H9 (cell line): ENCODE measurements around the gene TMCC1. TPM values are rescaled to one million over a fixed set of nuclear protein-coding genes. Genes with fewer than 3 reads are reported as not detected.

ENCODE experiments used
- DNase-seq: peaks from one replicate; pipeline ENCODE4 v3.0.0-alpha.2; 2017
- H2AFZ ChIP-seq: one replicate; pipeline ENCODE4 v1.6.1; 2013; ENCODE audit warnings: mild to moderate bottlenecking, low read length, control low read depth, moderate library complexity
- H2AK5ac ChIP-seq: 2 replicates; pipeline ENCODE4 v1.6.1; 2013; ENCODE audit warnings: low read length, control low read depth, mixed read lengths; ENCODE audit not compliant: insufficient read length
- H2BK120ac ChIP-seq: one replicate; pipeline ENCODE4 v1.6.1; 2013; ENCODE audit warnings: low read depth, mild to moderate bottlenecking, low read length, control low read depth, inconsistent platforms; ENCODE audit not compliant: poor library complexity, severe bottlenecking
- H2BK12ac ChIP-seq: 2 replicates; pipeline ENCODE4 v1.6.1; 2013; ENCODE audit warnings: low read length, control low read depth, mixed read lengths, low read depth; ENCODE audit not compliant: insufficient read length
- H2BK15ac ChIP-seq: 2 replicates; pipeline ENCODE4 v1.6.1; 2013; ENCODE audit warnings: low read depth, low read length, control low read depth
- H2BK20ac ChIP-seq: one replicate; pipeline ENCODE4 v1.6.1; 2013; ENCODE audit warnings: low read depth, mild to moderate bottlenecking, low read length, control low read depth, inconsistent platforms; ENCODE audit not compliant: poor library complexity, severe bottlenecking
- H2BK5ac ChIP-seq: 2 replicates; pipeline ENCODE4 v1.6.1; 2013; ENCODE audit warnings: low read length, control low read depth, mixed read lengths; ENCODE audit not compliant: insufficient read length
- H3K14ac ChIP-seq: 2 replicates; pipeline ENCODE4 v1.6.1; 2013; ENCODE audit warnings: low read length, control low read depth; ENCODE audit not compliant: insufficient read depth
- H3K18ac ChIP-seq: 2 replicates; pipeline ENCODE4 v1.6.1; 2013; ENCODE audit warnings: low read depth, mild to moderate bottlenecking, mixed read lengths, low read length, control low read depth; ENCODE audit not compliant: insufficient read length
- H3K23ac ChIP-seq: 2 replicates; pipeline ENCODE4 v1.6.1; 2013; ENCODE audit warnings: low read length, control low read depth, mixed read lengths, low read depth; ENCODE audit not compliant: insufficient read length
- H3K23me2 ChIP-seq: 2 replicates; pipeline ENCODE4 v1.6.1; 2013; ENCODE audit warnings: low read depth, mild to moderate bottlenecking, mixed read lengths, low read length, control low read depth; ENCODE audit not compliant: insufficient read length, poor library complexity, severe bottlenecking
- H3K27ac ChIP-seq: 2 replicates; pipeline ENCODE4 v1.5.1; 2013; ENCODE audit warnings: low read length, control low read depth, mixed read lengths, low read depth; ENCODE audit not compliant: insufficient read length
- H3K27me3 ChIP-seq: 2 replicates; pipeline ENCODE4 v1.6.1; 2013; ENCODE audit warnings: low read length, control low read depth, inconsistent platforms; ENCODE audit not compliant: insufficient read depth
- H3K4ac ChIP-seq: 2 replicates; pipeline ENCODE4 v1.6.1; 2013; ENCODE audit warnings: low read depth, mild to moderate bottlenecking, control low read depth, inconsistent platforms, low read length, moderate library complexity
- H3K4me1 ChIP-seq: 2 replicates; pipeline ENCODE4 v1.6.1; 2013; ENCODE audit warnings: low read length, control low read depth, inconsistent platforms; ENCODE audit not compliant: insufficient read depth
- H3K4me2 ChIP-seq: 2 replicates; pipeline ENCODE4 v1.6.1; 2013; ENCODE audit warnings: low read length, control low read depth, mixed read lengths; ENCODE audit not compliant: insufficient read length, insufficient read depth
- H3K56ac ChIP-seq: 2 replicates; pipeline ENCODE4 v1.6.1; 2013; ENCODE audit warnings: low read depth, mild to moderate bottlenecking, mixed read lengths, low read length, control low read depth; ENCODE audit not compliant: insufficient read length
- H3K79me1 ChIP-seq: 2 replicates; pipeline ENCODE4 v1.6.1; 2013; ENCODE audit warnings: low read depth, mild to moderate bottlenecking, moderate library complexity, low read length, control low read depth, inconsistent platforms; ENCODE audit not compliant: insufficient read depth, poor library complexity, severe bottlenecking
- H3K79me2 ChIP-seq: 2 replicates; pipeline ENCODE4 v1.6.1; 2013; ENCODE audit warnings: low read length, control low read depth, inconsistent platforms; ENCODE audit not compliant: insufficient read depth
- H3K9ac ChIP-seq: 2 replicates; pipeline ENCODE4 v1.6.1; 2013; ENCODE audit warnings: low read length, control low read depth, mixed read lengths; ENCODE audit not compliant: insufficient read length; ENCODE audit errors: extremely low read depth
- H3K9me3 ChIP-seq: one replicate; pipeline ENCODE4 v1.6.1; 2013; ENCODE audit warnings: low read depth, low read length, inconsistent platforms; ENCODE audit not compliant: control insufficient read depth
- H3T11ph ChIP-seq: one replicate; pipeline ENCODE4 v1.6.1; 2013; ENCODE audit warnings: mild to moderate bottlenecking, low read length, control low read depth, inconsistent platforms
- H4K20me1 ChIP-seq: one replicate; pipeline ENCODE4 v1.6.1; 2013; ENCODE audit not compliant: control insufficient read depth, insufficient read length, insufficient read depth
- H4K5ac ChIP-seq: 2 replicates; pipeline ENCODE4 v1.6.1; 2013; ENCODE audit warnings: low read depth, mild to moderate bottlenecking, mixed read lengths, low read length, control low read depth; ENCODE audit not compliant: insufficient read length
- H4K8ac ChIP-seq: replicated peaks from 2 replicates; pipeline ENCODE4 v1.6.1; 2013; ENCODE audit warnings: low read length, control low read depth, mixed read lengths, low read depth; ENCODE audit not compliant: insufficient read length
- H4K91ac ChIP-seq: 2 replicates; pipeline ENCODE4 v1.6.1; 2013; ENCODE audit warnings: low read depth, mild to moderate bottlenecking, moderate library complexity, mixed read lengths, low read length, control low read depth; ENCODE audit not compliant: insufficient read length
- H3K27ac Mint-ChIP-seq, 3 experiments: 2 replicates in 2 of 3; 3 replicates in 1 of 3; pipeline ENCODE4 v1.8.0; 2020 to 2021; ENCODE audit warnings: mixed read lengths in 3 of 3, mild to moderate bottlenecking in 1 of 3, moderate library complexity in 1 of 3
- H3K27me3 Mint-ChIP-seq: 2 replicates; pipeline ENCODE4 v1.8.0; 2021; ENCODE audit warnings: low read depth, mild to moderate bottlenecking, moderate library complexity, mixed read lengths
- H3K36me3 Mint-ChIP-seq, 3 experiments: 2 replicates in 2 of 3; 3 replicates in 1 of 3; pipeline ENCODE4 v1.8.0; 2020 to 2021; ENCODE audit warnings: low read depth in 3 of 3, mixed read lengths in 3 of 3; ENCODE audit not compliant: insufficient read depth in 1 of 3
- H3K4me1 Mint-ChIP-seq, 2 experiments: 2 replicates each; pipeline ENCODE4 v1.8.0; 2020; ENCODE audit warnings: mixed read lengths in 2 of 2
- H3K4me3 Mint-ChIP-seq, 2 experiments: 2 replicates in 1 of 2; 3 replicates in 1 of 2; pipeline ENCODE4 v1.8.0; 2020 to 2021; ENCODE audit warnings: mild to moderate bottlenecking in 2 of 2, mixed read lengths in 2 of 2, moderate library complexity in 1 of 2
- H3K9me3 Mint-ChIP-seq, 2 experiments: 2 replicates in 1 of 2; 3 replicates in 1 of 2; pipeline ENCODE4 v1.8.0; 2020; ENCODE audit warnings: mild to moderate bottlenecking in 2 of 2, mixed read lengths in 2 of 2, moderate library complexity in 1 of 2
- WGBS: extraction: QIAGEN DNeasy Blood & Tissue Kit; methylation state at CpG from one replicate; pipeline ENCODE4 v1.1.7; 2013; ENCODE audit warnings: missing lambda C conversion rate, low lambda C conversion rate, mixed read lengths; ENCODE audit not compliant: insufficient read length; ENCODE audit errors: extremely low coverage; 5-methylcytosine and 5-hydroxymethylcytosine counted together
- total RNA-seq: library from RNA; stranded (reverse); gene quantifications from 2 replicates; pipeline ENCODE4 v1.2.1, GENCODE V29; 2021
- TF ChIP-seq, protein P1 (sequence below): fragments of 200-600 bp; sonication (generic); conservative IDR thresholded peaks from 3 replicates; pipeline ENCODE4 v1.8.0; 2021; ENCODE audit warnings: antibody characterized with exemption, mild to moderate bottlenecking

TMCC1 gene
- total RNA-seq, 1 experiment from 2014 or later = 24.4 TPM

DNA sequence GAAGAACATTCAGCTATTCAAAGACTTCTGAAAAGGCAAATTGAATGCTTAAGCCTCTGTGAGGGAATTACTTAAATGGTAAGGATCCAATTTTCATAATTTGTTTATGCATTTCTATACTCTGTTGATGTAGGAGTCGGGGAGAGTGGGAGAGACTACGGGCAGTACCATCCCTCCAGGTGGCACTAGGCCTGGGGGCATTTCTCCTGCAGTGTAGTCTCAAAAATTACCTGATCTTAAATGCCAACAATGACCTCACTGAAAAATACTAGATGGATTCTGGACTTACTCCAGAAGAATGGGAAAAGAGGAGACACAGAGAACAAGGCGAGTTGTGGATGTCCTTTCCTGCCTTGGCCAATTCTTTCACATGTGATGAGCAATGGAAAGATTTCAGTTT, 209.2 kb downstream of the TMCC1 start:
- TF ChIP-seq, protein P1, sequence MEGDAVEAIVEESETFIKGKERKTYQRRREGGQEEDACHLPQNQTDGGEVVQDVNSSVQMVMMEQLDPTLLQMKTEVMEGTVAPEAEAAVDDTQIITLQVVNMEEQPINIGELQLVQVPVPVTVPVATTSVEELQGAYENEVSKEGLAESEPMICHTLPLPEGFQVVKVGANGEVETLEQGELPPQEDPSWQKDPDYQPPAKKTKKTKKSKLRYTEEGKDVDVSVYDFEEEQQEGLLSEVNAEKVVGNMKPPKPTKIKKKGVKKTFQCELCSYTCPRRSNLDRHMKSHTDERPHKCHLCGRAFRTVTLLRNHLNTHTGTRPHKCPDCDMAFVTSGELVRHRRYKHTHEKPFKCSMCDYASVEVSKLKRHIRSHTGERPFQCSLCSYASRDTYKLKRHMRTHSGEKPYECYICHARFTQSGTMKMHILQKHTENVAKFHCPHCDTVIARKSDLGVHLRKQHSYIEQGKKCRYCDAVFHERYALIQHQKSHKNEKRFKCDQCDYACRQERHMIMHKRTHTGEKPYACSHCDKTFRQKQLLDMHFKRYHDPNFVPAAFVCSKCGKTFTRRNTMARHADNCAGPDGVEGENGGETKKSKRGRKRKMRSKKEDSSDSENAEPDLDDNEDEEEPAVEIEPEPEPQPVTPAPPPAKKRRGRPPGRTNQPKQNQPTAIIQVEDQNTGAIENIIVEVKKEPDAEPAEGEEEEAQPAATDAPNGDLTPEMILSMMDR = no peak
- WGBS = no CpG with 5 or more reads among the region's 3 CpGs
- Mint-ChIP-seq H3K4me1 (peaks cover 49 to 53% of the 10 kb centered on the region in 2 experiments), H3K9me3 (no peaks in the 10 kb centered on the region), H3K4me3 (no peak overlapping the region), H3K27me3 (no peaks in the 10 kb centered on the region), H3K36me3 (peaks cover 0 to 2% (median 0%) of the 10 kb centered on the region in 3 experiments; a peak in 1 of 7 replicates), H3K27ac (0 out of 7 replicates have a peak overlapping the region, but pooled peaks of 1 of the 3 experiments have one; percentile 44)
- Histone ChIP-seq H4K91ac (no peak overlapping the region), H4K5ac (no peak overlapping the region), H3K9me3 (no peaks in the 10 kb centered on the region), H2BK12ac (no peak overlapping the region), H3K4me1 (peaks cover 9% of the 10 kb centered on the region; the same call in 1 of the 2 replicates), H3K23ac (no peak overlapping the region), H3T11ph (no peak overlapping the region), H3K79me1 (no peaks in the 10 kb centered on the region), H3K4me2 (no peak overlapping the region), H3K56ac (no peak overlapping the region), H3K9ac (no peak overlapping the region), H3K18ac (no peak overlapping the region), H4K8ac (no peak overlapping the region), H3K14ac (no peak overlapping the region), H3K4ac (no peak overlapping the region), H3K27me3 (no peaks in the 10 kb centered on the region), H4K20me1 (no peaks in the 10 kb centered on the region), H3K27ac (no peak overlapping the region), H2AK5ac (no peak overlapping the region), H2BK20ac (no peak overlapping the region), H3K79me2 (no peaks in the 10 kb centered on the region), H3K23me2 (no peaks in the 10 kb centered on the region), H2AFZ (no peak overlapping the region), H2BK15ac (no peak overlapping the region), H2BK5ac (no peak overlapping the region), H2BK120ac (peak overlapping the region; percentile 77)
- DNase-seq = no peak
